NCI-H2081 treated with DMSO at 0.1 percent for 48 hours (cell line): ENCODE data around the gene MCCD1.
"Not testable (repeated sequence)": the region's sequence is repeated elsewhere in the genome, so short reads cannot be mapped to it uniquely, and the experiment has no call there.

Source experiments
- DNase-seq: peaks from one replicate; lab custom pipeline; 2025; lab: John Stamatoyannopoulos, UW

Gene MCCD1

DNA sequence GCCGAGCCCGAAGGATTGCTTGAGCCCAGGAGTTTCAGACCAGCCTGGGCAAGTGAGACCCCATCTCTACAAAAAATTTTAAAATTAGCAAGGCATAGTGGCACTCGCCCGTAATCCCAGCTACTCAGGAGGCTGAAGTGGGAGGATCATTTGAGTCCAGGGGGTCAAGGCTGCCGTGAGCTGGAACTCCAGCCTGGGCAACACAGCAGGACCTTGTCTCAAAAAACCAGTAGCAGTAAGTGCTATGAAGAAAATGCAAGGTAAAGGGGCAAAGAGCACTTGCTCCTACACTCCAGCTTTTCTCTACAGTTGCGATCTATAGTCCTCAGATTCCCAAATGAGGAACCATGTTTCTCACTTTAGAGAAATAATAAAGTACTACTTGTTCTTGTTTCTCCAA lies 14.9 kb downstream of the MCCD1 start:
- DNase-seq, result no peak

DNA sequence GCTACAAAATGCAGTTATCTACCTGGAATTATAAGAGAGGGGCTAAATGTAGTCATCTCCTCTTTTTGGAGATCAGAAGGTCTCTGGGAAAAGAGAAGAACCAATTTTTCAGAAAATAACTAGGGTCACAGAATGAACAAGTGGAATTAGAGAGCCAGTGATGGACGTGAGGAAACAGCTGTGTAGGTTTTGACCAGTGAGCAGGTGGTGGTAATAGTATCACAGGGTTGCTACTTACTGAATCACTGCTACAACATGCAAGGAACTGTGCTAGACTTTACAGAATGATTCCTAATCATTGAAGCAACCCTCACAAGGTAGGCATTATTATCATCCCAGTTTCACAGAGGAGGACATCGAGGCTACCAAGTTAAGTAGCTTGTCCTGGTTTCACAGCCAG lies 15.9 kb downstream of the MCCD1 start:
- DNase-seq, result no peak

DNA sequence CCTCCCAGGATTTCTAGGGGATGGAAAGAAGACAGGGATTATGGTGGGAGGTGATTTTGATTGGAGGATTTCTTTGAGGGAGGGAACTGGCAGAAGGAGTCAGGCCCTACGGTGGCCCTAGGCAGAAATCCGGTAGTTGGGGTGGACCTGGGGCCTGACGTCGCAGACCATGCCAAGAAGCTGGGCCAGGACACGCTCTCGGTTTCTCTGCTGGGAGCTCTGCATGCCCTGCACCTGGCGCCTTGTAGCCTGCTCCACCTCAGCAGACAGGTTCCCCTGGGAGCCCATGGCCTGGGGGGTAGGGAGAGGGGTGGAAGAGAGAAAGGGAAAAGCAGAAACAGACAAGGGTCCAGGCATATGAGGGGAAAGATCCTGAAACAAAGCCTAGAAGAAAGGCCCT lies 16.5 kb downstream of the MCCD1 start:
- DNase-seq, result no peak

DNA sequence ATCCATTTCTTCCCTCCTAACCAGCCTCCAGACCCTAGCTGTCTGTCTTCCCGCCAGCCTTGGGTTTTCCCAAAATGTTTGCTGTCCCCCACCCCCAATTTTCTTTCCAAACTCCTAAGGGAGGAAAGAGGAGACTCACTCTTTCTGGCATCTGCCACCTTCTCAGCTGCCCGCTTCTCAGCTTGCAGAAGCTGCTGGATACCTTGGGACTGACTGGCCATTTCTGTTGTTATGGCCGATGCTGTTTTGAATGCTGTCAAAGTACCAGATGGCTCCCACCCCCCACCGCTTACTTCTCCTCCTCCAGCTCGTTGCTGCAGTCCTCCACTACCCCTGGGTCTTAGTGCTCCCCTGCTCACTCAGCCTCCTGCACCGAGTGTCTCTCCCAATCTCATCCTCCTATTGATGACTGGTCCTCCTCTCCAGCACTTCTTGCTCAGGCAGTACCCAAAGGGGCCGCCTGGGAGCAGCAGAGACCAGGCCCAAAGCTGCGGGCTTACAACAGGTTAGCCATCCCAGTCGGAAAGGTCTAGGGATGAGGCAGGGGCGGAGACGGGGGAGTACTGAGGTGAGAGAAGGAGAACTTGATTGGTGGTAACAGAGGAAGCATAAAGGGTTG lies 17.7 kb downstream of the MCCD1 start, which contains the start of gene ATP6V1G2:
ATP6V1G2 (minus strand) TSS at position 270 of the 619 bp plus-strand sequence; CDS start at position 221, 49 bp downstream.
- DNase-seq, result peak; percentile 80

DNA sequence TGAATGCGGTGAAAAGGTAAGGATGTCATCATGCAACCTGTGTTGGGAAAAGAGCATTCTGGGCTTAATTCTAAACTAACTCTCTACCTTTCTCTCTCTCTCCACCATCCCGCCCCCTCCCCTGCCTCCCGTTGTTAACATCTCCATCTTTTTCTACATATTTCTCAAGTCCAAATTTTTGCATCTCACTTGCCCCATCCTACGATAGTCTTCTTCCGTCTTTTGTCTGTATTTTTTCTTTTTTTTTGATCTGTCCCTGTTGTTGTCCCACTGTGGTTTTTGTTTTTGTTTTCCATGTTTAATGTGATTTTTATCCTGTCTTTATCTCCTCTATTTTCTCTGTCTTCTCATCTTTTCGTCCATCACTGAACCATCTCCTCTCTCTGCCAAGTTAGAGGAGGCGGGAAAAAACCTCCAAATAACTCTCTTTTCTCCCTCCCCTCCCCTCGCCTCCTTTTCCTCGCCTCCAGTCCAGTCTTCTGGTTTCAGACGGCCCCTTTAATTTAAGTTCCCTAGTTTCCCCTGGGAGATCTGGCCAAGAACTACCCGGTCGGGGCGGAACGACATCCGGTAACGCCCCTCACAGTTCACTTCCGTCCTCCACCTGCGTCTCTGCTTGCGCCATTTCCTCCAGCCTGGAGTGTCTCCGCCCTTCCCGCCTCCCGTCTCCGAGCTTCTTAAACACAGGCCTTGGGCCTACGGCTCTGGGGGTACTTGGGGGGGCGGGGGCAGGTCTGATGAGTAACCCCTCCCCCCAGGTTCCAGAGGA lies 18.4 kb downstream of the MCCD1 start, which contains the start of gene NFKBIL1:
NFKBIL1 (plus strand) TSS at position 651 of the 769 bp plus-strand sequence; CDS start at position 738, 87 bp downstream.
- peak; percentile 87 for DNase-seq

DNA sequence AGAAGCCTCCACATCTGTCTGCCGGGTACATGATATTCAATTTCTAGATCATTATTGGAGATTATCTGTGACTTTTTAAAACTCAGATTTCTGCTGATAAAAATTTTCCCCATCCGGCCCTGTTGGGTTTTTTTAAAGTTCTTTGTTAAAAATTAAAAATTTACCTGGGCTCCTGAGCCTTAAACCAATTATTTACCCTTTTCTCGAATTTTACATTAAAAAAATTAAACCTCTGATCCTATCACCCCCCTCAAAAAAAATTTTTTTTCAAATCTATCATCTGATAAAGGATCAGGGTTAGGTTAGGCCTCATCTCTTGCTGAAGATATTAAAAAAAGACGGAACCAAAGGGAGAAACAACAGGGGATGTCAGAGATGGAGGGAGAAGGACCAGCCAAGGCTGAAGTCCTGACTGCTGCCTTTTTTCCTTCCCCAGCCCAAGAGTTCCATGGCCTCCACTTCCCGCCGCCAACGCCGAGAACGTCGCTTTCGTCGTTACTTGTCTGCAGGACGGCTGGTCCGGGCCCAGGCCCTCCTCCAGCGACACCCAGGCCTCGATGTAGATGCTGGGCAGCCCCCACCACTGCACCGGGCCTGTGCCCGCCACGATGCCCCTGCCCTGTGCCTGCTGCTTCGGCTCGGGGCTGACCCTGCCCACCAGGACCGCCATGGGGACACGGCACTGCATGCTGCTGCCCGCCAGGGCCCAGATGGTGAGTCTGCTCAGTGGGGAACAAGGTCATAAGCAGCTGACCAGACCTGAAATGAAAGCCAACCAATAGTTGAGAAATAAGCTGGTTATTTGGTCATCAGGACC lies 19.2 kb downstream of the MCCD1 start:
- no peak for DNase-seq

DNA sequence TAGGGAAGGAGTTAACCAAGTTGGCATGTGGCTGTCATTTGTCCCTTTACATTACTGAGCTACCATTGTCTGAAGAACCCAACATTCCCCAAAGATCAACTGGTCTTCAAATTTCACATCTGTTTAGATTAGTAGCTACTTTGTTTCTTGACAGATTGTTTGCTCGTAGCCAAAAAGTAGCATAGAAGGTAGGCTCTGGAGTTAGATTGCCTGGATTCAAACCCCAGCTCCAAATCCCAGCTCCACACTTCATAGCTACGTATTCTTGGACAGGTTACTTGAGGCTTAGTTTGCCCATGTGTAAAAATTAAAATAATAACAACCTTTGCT lies 19.7 kb downstream of the MCCD1 start:
- DNase-seq, result no peak

DNA sequence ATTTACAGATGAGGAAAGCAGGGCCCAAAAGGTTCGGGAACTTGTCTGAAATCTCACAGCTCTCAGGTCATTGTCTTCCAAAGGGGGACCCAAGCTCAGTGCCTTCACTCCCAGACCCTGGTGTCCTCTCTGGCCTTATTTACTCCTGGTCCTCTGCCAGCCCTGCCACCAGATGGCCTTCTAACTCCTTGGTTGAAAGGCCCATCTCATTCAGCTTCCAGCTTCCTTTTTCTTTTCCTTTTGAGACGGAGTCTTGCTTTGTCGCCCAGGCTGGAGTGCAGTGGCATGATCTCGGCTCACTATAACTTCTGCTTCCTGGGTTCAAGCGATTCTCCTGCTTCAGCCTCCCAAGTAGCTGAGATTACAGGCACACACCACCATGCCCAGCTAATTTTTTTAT lies 22.6 kb downstream of the MCCD1 start:
- DNase-seq, result not testable (repeated sequence)

DNA sequence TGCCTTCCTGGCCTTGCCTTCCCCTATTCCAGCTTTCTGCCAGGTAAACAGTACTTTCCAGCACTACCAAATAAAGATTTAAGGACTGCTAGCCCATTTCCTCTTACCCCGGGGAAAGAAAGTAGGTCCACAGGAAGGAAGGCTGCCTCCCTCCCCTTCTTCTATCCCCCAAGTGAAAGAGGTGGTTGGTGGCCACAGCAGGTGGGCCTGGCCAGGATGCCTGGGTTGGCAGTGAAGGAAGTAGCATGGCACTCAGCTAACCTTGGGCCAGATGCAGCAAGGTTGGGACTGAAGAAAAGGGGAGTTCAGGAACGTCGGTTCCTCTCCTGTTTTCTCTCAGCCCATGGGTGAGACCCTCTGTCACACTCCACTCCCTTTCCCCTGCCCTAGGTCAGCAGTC lies 27.5 kb downstream of the MCCD1 start:
- DNase-seq, result no peak

DNA sequence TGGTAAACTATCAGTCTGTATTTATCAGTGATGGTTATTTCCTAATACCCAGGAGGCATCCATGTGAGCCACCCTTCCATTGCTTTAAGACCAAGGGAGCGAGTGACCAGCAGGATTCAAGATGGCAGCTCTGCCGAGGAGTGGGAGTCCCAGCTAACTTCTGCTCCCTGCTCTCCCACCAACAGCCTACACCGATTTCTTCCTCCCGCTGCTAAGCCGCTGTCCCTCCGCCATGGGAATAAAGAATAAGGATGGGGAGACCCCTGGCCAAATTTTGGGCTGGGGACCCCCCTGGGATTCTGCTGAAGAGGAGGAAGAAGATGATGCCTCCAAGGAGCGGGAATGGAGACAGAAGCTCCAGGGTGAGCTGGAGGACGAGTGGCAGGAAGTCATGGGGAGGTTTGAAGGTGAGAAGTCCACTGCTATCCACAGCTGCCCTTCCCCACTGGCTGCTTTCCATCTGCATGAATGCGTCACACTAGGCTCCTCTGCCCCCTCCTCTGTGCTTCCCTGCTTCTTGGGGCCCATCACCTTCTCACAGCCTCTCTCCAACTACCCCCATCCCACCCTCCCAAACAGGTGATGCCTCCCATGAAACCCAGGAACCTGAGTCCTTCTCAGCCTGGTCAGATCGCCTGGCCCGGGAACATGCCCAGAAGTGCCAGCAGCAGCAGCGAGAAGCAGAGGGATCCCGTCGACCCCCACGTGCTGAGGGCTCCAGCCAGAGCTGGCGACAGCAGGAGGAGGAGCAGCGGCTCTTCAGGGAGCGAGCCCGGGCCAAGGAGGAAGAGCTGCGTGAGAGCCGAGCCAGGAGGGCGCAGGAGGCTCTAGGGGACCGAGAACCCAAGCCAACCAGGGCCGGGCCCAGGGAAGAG lies 28.9 kb downstream of the MCCD1 start:
- DNase-seq, result no peak

DNA sequence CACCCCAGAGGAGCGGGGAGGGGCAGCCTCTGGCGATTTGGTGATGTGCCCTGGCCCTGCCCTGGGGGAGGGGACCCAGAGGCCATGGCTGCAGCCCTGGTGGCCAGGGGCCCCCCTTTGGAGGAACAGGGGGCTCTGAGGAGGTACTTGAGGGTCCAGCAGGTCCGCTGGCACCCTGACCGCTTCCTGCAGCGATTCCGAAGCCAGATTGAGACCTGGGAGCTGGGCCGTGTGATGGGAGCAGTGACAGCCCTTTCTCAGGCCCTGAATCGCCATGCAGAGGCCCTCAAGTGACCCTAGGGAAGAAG lies 29.5 kb downstream of the MCCD1 start:
- DNase-seq, result no peak

DNA sequence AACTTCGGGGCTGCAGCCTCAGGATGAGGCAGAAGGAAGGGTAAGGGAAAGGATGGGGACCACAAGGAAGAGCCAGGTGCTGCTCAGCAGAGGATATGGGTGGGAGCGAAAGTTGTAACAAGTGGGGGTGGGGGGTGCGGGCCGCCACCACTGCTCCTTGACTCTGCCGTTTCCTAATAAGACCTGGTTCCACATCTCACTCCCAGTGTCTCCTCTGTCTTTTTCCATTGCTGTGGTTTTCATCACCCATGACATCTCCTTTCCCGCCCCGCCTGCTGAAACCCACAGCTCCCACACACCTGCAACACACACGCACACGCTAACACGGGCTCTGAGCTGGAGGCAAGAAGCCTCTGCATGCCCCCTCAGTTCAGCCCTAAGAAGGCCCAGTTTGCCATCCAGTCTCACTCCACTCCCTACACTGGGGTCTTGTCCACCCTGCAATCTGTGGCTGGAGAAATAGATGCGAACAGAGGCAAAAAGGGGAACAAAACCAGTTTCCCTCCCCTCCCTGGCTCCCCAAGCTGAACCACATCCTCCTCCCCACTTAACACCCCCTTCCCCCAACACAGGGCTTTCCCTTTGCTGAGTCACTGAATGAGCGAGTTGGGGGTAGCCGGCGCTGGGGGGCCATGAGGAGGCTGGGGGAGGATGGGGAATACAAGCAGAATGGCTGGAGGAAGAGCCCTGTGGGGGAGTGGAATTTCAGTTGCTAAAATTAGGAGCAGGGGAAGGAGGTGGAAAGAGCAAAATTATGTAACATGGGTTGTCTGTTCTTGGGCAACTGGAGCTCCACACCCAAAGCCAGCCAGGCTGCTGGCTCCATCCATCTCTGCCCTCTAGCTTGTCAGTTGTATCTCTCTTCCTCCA lies 30.1 kb downstream of the MCCD1 start:
- DNase-seq, result no peak

DNA sequence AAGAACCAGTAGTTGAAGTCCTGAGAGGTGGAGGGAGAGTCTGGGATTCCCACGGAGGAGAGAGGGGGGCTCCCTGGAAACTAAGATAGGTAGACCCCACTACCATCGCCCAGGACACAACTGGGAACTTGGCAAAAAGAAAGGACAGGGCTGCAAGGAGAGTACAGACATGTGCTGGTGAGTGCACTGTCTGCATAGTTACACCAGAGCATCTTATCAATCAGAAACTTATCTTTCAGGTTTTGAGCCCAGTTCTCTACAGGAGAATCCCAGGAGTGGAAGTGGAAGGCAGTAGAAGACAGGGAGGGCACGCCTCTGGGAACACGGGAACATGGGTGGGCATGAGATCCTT lies 30.8 kb downstream of the MCCD1 start:
- no peak for DNase-seq

DNA sequence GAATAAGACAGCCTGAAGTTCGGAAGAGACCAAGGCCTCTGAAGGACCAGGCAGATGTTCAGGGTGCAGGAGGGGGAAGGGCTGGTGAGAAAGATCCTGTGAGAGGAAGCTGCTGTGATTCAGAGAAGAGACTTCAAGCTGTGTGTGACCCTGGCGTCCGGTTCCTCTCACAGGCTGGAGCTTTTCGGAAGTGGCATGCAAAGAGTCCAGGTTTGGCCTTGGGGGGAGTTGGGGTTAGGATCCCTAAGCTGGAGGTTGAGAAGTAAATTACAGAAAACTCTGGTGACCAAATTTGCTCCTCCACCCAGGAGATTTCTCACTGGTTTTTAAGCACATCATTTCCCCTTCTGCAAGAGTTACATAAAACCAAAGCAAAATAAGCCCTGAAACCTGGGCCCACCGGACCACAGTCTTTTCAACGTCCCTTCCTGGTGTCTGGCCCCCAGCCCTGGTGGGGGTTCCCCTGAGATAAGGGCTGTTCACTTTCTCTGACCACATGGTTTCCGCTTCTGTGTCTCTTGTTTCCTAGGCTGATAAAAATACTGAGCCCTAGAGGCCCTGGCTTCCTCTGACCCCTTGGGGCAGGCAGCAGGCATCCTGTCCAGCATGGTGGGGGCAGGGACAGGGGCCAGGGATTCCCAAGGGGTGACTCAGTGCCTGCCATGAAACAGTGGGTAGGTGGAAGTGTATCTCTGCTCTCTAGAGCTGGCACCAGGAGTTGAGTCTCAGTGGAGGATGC lies 31.4 kb downstream of the MCCD1 start:
- DNase-seq, result no peak

DNA sequence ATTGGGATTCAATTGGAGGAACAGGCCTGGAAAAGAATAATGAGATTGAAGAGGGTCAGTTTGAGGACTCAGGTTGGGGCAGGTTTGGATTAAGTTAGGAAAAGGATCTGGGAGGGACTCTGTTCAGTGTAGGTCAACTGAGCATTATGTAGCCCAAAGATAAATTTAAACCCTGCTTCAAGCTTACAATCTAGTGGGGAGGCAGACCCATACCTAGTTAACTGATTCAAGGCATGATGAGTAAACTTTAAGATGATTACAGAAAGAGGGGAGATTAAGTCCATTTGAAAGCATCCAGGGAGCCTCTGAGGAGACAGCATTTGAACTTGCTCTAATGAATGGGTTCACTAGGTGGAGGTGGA lies 31.9 kb downstream of the MCCD1 start:
- DNase-seq, result no peak

DNA sequence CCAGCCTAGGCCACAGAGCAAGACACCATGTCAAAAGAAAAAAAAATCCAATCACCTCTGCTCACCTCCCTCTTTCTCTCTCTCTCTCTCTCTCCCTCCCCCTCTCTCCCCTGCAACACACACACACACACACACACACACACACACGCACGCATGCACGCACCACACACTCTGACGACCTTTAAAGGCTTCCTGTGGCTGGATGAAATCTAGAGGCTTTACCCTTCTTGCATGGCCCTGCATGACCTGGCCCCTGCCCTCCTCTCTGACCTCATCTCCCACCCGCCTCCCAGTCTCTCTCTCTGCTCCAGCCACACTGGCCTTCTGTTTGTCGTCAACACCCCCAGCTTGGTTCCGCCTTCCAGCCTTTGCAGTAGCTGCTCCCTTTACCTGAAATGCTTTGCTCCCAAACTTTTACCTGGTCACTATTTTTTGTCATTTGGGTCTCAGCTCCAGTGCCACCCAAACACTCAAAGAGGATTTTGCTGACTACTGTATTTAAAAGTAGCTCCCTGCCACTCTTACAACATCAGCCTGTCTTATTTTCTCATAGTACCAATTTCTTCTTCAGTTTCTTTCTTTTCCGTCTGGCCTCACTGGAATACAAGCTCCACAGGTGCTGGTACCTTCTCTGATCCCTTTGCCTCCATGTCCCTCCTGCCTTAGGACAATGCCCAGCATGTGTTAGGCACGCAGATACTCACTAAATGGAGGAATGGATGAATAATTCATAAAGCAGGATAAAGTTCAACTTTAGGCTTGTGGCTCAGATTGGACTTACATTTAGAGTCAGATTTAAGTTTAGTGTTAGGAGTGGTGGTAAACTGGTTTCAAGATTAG lies 39.0 kb downstream of the MCCD1 start:
- no peak for DNase-seq

DNA sequence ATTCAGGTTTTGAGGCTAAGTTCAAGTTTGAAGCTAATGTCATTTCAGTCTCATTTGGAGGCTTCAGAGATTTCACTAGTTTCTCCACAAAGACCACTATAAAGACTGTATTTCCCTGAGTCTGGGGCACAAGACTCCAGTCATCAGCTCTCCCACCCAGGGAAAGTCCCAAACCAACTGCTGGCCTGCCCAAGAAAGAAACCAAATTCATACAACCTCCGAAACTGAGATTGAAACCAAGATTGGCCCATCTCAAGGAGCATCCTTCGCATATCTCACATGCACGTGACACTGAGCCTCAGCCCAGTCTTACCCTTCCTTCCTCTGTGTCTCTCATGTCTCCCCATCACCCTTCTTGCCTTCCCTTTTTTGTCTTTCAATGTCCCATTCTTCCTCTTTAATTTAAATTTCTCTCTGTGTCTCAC lies 39.8 kb downstream of the MCCD1 start:
- DNase-seq, result no peak

DNA sequence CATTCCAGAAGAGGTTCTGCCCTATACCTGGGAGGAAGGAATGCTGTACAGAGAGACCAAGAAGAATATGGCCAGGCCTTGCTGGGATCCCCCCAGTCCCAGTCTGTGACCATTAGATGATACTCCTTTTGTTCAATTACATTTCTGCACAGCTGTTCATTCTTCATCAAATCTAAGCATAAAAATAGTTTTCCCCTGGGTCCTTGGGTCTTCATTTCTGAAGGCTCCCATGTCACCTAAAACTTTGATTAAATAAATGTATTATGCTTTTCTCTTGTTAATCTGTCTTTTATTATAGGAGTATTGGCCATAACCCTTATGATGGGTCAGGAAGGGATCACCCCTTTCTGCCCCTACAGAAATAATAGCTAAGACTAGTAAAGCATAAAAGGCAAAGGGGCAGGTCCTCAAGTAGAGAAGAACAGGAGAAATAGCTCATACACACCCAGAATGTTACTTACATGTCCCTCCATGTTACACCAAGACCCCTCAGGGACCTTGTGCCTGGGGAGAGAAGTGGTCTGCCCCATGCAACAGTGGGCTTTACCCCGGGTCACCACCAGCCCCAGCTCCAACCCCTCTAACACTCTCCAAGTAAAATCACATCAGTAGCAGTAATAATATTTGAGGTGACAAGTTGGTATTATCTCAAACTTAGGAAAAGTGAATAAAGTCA lies 41.2 kb downstream of the MCCD1 start:
- no peak for DNase-seq
